Muscle of back (tissue), 11 donors: ENCODE data around the gene TRERF1. TPM values are rescaled to one million over a fixed set of nuclear protein-coding genes. Genes with fewer than 3 reads are reported as not detected.
"Not testable (repeated sequence)": the region's sequence is repeated elsewhere in the genome, so short reads cannot be mapped to it uniquely, and the experiment has no call there.

ENCODE experiments used
- DNase-seq, 3 donors: peaks; one replicate each; pipeline versions ENCODE4 v3.0.0 to v3.0.0-alpha.2; 2013
- polyA plus RNA-seq, 10 donors: library from polyadenylated mRNA; unstranded; fragments of 120-200 nt; gene quantifications; one replicate each; pipeline ENCODE4 v1.2.1, GENCODE V29; 2013; ENCODE audit not compliant: insufficient read length in 10 of 10

Gene TRERF1
- polyA plus RNA-seq, 10 donors, result 7.1 to 12.6 (median 8.7) TPM

- DNase-seq, result peak; percentile 81 to 96 (median 82)
Observed at GRCh38 chr6:42452171-42453030, 675 bp upstream of the TRERF1 start.

GRCh38 chr6:42450477-42451332 lies 1.0 kb downstream of the TRERF1 start:
- DNase-seq, result peak in 1 of 3 donors; percentile 19

GRCh38 chr6:42449917-42450476 lies 1.7 kb downstream of the TRERF1 start:
- peak in 1 of 3 donors; percentile 73 for DNase-seq

- no peak for DNase-seq
Observed at GRCh38 chr6:42448927-42449659, 2.6 kb downstream of the TRERF1 start.

- no peak for DNase-seq
Observed at GRCh38 chr6:42448391-42448790, 3.3 kb downstream of the TRERF1 start.

- DNase-seq, result no peak
Observed at GRCh38 chr6:42446996-42447395, 4.7 kb downstream of the TRERF1 start.

GRCh38 chr6:42446370-42446769 lies 5.4 kb downstream of the TRERF1 start:
- DNase-seq, result no peak

GRCh38 chr6:42445955-42446354 lies 5.8 kb downstream of the TRERF1 start:
- DNase-seq, result not testable (repeated sequence)

GRCh38 chr6:42443312-42444060 lies 8.2 kb downstream of the TRERF1 start:
- DNase-seq, result peak in 1 of 3 donors; percentile 25

- peak in 2 of 3 donors; percentile 10 to 23 for DNase-seq
Observed at GRCh38 chr6:42441697-42442081, 10.0 kb downstream of the TRERF1 start.

GRCh38 chr6:42440778-42441696 lies 10.7 kb downstream of the TRERF1 start:
- peak; percentile 46 to 71 (median 47) for DNase-seq

- DNase-seq, result no peak
Observed at GRCh38 chr6:42440027-42440426, 11.7 kb downstream of the TRERF1 start.

- no peak for DNase-seq
Observed at GRCh38 chr6:42436825-42437224, 14.9 kb downstream of the TRERF1 start.

- DNase-seq, result no peak
Observed at GRCh38 chr6:42434237-42434636, 17.5 kb downstream of the TRERF1 start.

GRCh38 chr6:42433409-42433808 lies 18.3 kb downstream of the TRERF1 start:
- no peak for DNase-seq

GRCh38 chr6:42431877-42432276 lies 19.8 kb downstream of the TRERF1 start:
- no peak for DNase-seq

- no peak for DNase-seq
Observed at GRCh38 chr6:42431356-42431755, 20.4 kb downstream of the TRERF1 start.

GRCh38 chr6:42429836-42430235 lies 21.9 kb downstream of the TRERF1 start:
- no peak for DNase-seq

- no peak for DNase-seq
Observed at GRCh38 chr6:42429042-42429585, 22.6 kb downstream of the TRERF1 start.
